Stimulated activated CD8-positive, alpha-beta memory T cell treated with anti-CD3 and anti-CD28 coated beads, Interleukin-15, amount 100 ng/mL, for 48 hours (primary cell): ENCODE results near the gene EXOSC9.
"Not testable (repeated sequence)": the region's sequence is repeated elsewhere in the genome, so short reads cannot be mapped to it uniquely, and the experiment has no call there.

ENCODE experiments used
- DNase-seq, 2 donors: peaks; one replicate each; pipeline ENCODE4 v3.0.0-alpha.2; 2020; ENCODE audit warnings: low read depth in 2 of 2

The EXOSC9 gene

DNA sequence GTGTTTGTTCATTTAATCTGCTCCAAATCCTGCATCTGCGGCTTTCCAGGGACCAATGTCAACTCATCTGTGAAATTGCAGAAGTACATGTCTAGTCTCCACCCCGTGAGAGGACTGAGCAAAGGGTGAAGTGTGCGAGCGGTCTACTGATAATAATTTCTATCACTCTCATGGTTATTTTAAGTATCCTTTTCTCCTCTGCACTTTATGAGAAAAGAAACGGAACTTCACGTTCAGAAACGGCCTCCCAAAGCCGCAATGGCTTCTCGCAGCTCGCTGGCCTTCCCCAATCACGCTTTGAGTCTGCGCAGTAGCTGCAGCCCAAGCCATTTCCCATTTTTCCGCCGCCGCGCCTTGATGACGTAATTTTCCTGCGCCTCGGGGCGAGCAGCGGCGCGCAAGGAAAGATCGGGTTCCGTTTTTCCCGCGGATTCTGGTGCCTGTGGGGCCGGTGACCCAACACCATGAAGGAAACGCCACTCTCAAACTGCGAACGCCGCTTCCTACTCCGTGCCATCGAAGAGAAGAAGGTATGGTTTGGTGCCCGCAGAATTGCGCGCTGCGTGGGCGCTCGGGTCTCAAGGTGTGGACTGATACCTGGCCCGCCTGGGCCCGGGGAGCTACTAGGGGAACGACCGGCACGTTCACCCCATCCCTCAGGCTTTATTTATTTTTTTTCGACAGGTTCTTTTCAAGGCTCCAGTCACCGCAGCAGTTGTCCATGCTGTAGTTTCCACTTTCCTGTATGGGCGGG lies at the start of gene EXOSC9:
Gene EXOSC9 (plus strand): TSS at position 363 of the 754 bp plus-strand sequence. CDS start 102 bp downstream, at position 465.
- peak; percentile 87 to 89 for DNase-seq

- not testable (repeated sequence) for DNase-seq
Observed at GRCh38 chr4:121752142-121752541, 49.0 kb upstream of the EXOSC9 start.

GRCh38 chr4:121758925-121759568 lies 42.1 kb upstream of the EXOSC9 start:
- no peak for DNase-seq

DNA sequence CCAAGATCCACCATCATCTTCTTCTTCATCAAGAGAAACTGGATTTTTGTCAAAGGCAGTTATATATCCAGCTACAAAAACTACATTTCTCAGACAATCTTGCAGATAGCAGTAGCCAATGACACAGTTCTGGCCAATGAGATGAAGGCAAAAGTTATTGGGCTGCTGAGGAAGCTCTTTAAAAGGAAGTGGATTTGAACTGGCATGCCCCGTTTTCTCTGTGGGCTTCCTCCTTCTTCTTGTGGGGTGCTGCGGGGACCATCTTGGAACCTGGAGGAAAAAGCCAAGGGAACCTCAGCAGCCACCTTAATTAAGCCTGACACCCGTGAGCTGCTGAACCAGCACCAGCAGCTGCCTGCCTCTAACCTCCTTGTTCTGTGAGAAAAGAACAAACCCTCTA lies 40.9 kb upstream of the EXOSC9 start:
- DNase-seq = no peak

GRCh38 chr4:121764303-121764701 lies 36.8 kb upstream of the EXOSC9 start:
- DNase-seq = no peak

DNA sequence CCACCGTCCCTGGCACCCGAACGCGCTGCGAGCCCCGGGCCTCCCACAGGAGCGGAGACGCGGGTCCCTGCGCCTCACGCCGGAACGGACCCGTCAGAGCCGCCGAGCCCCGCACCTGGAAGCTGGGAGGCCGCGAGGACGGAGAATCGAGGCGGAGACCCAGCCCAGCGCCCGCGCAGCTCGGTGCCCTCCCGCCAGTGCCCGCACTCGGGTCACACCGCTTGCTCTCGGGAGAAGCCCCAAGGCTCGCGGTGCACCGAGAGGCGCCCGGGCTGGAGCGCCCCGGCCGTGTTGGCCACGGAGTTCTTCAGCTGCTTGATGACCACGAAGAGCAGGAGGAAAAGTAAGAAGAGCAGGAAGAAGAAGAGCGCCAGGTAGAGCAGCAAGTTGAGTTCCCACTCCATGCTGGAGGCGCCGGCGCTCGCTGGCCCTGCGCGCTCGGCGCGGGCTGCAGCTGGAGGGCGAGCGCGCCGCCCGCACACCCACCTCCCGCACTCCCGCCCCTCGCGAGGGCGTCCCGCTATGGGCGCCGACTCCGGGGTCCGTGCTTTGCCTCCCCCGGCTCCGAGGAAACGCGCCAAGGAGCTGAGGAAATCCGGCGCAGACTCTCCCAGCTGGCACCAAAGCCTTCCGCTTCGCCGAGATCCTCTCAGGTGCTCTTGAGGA lies 36.3 kb upstream of the EXOSC9 start, which contains the start of gene SMIM43:
Gene SMIM43 (minus strand): TSS at position 463 of the 666 bp plus-strand sequence. CDS start 59 bp downstream, at position 404.
- DNase-seq = no peak

- DNase-seq = no peak
Observed at GRCh38 chr4:121765368-121765705, 35.8 kb upstream of the EXOSC9 start.

GRCh38 chr4:121765971-121766538 lies 35.1 kb upstream of the EXOSC9 start:
- DNase-seq = no peak

- no peak for DNase-seq
Observed at GRCh38 chr4:121767166-121767565, 34.0 kb upstream of the EXOSC9 start.

- no peak for DNase-seq
Observed at GRCh38 chr4:121769341-121769740, 31.8 kb upstream of the EXOSC9 start.

DNA sequence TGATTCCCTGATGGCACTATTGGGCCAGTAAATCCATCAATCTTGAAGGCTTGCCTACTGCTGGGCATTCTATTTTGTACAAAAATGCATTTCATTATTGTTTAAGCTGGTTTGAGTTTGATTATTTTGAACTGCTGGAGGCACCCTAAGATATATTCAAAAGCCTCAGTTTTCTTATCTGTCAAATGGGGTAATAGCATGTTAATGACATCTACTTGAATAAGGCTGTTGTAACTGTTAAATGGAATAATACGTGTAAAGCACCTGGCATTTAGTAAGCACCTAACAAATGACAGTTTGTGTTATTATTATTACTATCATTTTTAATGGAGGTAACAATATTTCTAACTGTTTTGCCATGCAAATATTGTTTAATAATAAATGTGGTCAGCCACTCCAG lies 29.3 kb upstream of the EXOSC9 start:
- no peak for DNase-seq

- no peak for DNase-seq
Observed at GRCh38 chr4:121773883-121774282, 27.2 kb upstream of the EXOSC9 start.

DNA sequence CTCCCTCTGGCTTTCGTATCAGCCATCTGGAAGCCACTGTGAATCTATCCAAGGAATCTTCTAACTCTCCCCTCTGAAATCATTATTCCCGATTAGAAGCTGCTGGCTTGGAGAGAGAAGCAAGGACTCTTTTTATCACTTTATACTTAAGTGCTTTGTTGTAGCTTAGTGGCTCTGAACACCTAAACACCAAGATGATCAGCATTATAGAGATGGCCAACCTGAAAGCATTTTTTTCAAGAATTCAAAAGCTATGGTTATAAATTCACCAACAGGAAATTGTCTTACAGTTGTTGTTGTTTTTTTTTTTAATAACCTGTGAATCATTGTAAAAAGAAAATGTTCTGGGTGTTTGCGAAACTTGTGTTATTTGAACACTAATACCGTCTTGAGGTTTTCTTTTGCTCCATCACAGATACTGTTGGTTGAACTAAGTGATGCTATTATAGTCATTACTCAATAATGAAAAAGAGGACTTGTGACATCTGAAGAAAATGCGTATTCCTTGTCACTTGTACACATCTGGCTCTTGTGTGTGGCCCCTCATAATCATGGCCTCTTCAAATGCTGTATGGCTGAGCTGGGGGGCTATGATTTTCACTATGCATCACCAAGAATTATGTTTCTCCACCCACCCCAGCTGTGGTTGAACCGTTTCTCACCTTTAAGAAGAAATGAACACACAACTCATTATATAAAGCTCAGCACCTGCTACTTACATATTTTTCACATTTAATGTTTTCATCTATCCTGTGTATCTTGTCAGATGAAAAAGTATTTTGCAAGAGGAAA lies 24.3 kb upstream of the EXOSC9 start:
- no peak for DNase-seq

GRCh38 chr4:121777625-121778024 lies 23.5 kb upstream of the EXOSC9 start:
- DNase-seq = no peak

DNA sequence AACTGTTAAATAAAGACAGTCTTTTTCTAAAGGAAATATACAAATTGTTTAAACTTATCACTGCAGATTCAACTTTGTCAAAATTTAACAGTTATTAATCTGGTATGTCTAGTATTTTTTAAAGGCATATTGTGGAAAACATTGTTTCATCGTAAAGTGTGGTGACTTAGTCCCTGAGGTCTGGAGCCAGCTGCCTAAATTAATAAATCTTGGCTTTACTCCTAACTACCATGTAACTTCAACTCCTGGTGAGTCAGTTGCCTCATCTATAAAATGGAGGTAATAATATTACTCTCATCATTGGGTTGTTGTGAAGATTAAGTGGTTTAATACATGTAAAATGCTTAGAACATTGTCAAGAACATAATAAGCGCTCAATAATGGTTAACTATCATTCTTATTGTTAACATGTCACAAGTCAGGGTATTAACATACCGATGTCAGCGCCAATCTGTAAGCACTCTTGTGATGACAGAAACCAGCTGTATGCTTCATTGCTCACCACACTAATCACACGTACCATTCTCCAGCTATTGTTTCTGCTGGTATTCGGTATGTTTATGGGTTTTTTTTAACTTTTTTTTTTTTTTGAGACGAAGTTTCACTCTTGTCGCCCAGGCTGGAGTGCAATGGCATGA lies 22.0 kb upstream of the EXOSC9 start:
- no peak for DNase-seq

DNA sequence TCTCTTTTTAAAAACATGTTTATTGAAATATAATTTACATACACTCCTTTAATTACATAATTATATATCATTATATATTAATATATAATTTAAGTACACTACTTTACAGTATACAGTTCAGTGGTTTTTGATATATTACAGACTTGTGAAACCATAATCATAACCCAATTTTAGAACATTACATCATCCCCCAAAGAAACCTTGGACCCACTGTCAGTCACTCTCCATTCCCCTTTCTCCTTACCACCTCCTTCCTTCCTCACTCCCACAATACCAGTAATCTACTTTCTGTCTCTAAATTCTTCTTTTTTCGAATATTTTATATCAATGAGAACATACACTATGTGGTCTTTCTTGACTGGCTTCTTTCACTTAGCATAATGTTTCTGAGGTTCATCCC lies 17.9 kb upstream of the EXOSC9 start:
- DNase-seq = no peak

DNA sequence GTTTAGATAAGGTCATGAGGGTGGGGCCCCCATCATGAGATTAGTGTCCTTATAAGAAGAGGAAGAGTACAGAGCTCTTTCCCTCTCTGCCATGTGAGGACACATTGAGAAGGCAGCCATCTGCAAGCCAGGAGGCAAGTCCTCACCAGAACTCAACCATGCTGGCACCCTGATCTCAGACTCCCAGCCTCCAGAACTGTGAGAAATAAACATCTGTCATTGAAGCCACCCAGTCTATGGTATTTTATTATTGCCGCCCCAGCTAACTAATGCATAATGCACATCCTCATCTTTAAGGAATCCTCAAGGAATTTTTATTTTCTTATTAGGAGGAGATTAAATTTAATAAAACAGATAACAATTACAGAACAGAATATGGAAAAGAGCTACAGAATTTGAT lies 16.7 kb upstream of the EXOSC9 start:
- no peak for DNase-seq

DNA sequence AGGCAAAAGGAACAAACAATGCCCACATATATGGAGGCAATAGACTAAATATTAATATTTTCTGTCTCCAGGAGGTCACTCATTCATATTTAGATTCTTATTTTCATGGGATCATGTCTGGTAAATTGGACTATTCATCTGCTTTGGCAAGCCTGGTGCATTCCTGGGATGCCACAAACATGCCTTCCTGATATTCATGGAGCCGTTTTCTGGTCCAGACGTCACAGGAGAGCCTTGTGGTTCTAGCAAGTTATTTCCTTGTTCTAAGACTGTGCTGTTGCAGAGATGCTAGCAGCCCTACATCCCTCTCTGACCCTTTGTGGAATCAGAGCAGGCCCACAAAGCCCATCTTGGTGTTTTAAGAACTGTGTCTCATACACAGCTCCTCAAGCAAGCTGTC lies 16.1 kb upstream of the EXOSC9 start:
- no peak for DNase-seq

DNA sequence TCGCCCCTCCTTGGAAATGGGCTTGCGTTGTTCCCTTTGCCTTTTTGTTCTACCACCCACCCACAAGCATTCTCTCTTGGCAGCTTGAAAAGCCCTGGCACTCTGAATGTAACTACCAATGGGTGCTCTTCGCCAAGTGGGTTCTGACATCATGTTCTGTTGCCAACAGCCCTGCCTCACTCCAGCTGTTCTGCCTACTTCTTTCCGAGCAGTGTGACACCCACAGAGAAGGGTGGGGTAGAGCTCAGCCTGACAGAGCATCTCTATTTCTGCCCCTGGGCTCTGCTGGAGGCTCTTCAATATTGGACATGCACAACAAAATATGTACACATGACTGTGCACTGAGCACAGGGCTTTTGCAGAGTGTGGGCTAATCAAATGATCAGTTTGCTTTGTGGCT lies 15.6 kb upstream of the EXOSC9 start:
- no peak for DNase-seq

- DNase-seq = no peak
Observed at GRCh38 chr4:121786221-121786620, 14.9 kb upstream of the EXOSC9 start.

DNA sequence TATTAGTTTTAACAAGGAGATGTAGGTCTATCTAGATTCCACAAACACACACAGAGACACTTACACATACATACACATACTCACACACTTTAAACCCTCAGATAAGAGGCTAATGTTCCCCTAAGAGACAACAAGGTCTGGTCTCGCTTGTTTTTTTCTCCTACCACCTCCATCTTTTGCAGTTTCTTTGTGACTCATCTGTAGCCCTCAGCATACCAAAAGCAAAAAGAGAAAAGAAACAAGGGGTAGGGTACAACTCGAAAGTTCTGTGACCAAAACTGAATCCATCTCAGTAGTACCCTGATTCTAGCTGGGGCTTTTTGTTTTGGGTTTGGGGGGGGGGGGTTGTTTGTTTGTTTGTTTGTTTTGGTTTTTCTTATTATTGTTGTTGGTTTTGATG lies 12.2 kb upstream of the EXOSC9 start:
- DNase-seq = no peak
